ENCODE data around the gene RBBP7. TPM values are rescaled to one million over a fixed set of nuclear protein-coding genes. Genes with fewer than 3 reads are reported as not detected.
A peak's percentile ranks its signal among the peaks of the same experiment; 100 is the strongest.

RBBP7 gene
- total and polyA plus RNA-seq, 11 donors, result 88.7 to 124 (median 107) TPM

- 92 to 98% (median 96%) methylated on average over 5 of the region's 5 CpGs for WGBS, 4 donors
- intact Hi-C loops (cut with DNase I), result no loop called here
- no peak overlapping the region for H3K4me3 ChIP-seq
- peaks cover 0 to 8% (median 0%) of the 10 kb centered on the region in 9 donors for H3K27me3 ChIP-seq
- peaks cover 0 to 77% (median 62%) of the 10 kb centered on the region in 9 donors for H3K36me3 ChIP-seq
- peaks cover 0 to 10% (median 0%) of the 10 kb centered on the region in 12 donors for H3K4me1 ChIP-seq
- ATAC-seq (peak in 2 of 4 donors; percentile 59 to 82), DNase-seq (no peak)
- no peak overlapping the region for H3K27ac ChIP-seq
- no peaks in the 10 kb centered on the region for H3K9me3 ChIP-seq
- no peak for TF ChIP-seq POLR2A (IDR thresholded peaks at IDR 0.05)
- TF ChIP-seq, protein P1, sequence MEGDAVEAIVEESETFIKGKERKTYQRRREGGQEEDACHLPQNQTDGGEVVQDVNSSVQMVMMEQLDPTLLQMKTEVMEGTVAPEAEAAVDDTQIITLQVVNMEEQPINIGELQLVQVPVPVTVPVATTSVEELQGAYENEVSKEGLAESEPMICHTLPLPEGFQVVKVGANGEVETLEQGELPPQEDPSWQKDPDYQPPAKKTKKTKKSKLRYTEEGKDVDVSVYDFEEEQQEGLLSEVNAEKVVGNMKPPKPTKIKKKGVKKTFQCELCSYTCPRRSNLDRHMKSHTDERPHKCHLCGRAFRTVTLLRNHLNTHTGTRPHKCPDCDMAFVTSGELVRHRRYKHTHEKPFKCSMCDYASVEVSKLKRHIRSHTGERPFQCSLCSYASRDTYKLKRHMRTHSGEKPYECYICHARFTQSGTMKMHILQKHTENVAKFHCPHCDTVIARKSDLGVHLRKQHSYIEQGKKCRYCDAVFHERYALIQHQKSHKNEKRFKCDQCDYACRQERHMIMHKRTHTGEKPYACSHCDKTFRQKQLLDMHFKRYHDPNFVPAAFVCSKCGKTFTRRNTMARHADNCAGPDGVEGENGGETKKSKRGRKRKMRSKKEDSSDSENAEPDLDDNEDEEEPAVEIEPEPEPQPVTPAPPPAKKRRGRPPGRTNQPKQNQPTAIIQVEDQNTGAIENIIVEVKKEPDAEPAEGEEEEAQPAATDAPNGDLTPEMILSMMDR (IDR thresholded peaks at IDR 0.05), result no peak
Measured at GRCh38 chrX:16855363-16856075, 14.6 kb downstream of the RBBP7 start.

- DNase-seq (no peak), ATAC-seq (no peak)
- peaks cover 0 to 5% (median 0%) of the 10 kb centered on the region in 12 donors for H3K4me1 ChIP-seq
- WGBS, 4 donors, result 84 to 90% (median 86%) methylated on average over 3 of the region's 3 CpGs
- no peak overlapping the region for H3K4me3 ChIP-seq
- peaks cover 0 to 91% (median 71%) of the 10 kb centered on the region in 9 donors for H3K36me3 ChIP-seq
- intact Hi-C loops (cut with DNase I), result no loop called here
- peaks cover 0 to 15% (median 0%) of the 10 kb centered on the region in 9 donors for H3K27me3 ChIP-seq
- no peak for TF ChIP-seq POLR2A (IDR thresholded peaks at IDR 0.05)
- TF ChIP-seq, protein P1 (IDR thresholded peaks at IDR 0.05), result no peak
- no peaks in the 10 kb centered on the region for H3K9me3 ChIP-seq
- H3K27ac ChIP-seq, result no peak overlapping the region
Measured at GRCh38 chrX:16853537-16853936, 16.6 kb downstream of the RBBP7 start.

DNA sequence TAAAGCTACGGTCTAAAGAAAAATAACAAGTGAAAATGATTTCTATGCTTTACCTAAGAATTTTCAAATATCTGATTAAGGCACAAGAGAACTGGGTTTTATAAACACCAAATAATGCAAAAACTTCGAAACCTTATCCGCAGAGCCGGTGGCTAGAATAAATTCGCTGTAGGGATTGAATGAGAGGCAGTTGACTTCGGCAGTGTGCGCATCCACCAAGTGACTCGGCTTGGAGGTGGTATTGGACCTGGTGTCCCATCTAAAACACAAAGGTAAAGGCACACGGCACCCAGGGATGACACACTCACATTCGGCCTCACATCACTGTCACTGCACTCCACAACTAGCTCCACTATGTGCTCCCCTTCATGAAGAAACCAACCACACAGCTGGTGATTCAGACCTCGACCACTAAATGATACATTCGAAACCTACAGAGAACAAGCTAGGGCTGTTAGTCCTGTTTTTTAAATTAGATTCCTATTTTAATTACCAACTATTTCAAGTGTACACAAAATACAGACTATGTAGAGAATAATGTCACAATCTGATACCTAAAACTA is 17.5 kb downstream of the RBBP7 start:
- H3K27me3 ChIP-seq, result peaks cover 0 to 20% (median 0%) of the 10 kb centered on the region in 9 donors
- intact Hi-C loops (cut with DNase I), result no loop called here
- TF ChIP-seq POLR2A (IDR thresholded peaks at IDR 0.05), result no peak
- TF ChIP-seq, protein P1 (IDR thresholded peaks at IDR 0.05), result no peak
- no peak for DNase-seq
- no peaks in the 10 kb centered on the region for H3K9me3 ChIP-seq
- peaks cover 0 to 94% (median 72%) of the 10 kb centered on the region in 9 donors for H3K36me3 ChIP-seq
- 85 to 96% (median 95%) methylated on average over 12 of the region's 12 CpGs for WGBS, 4 donors
- no peak overlapping the region for H3K27ac ChIP-seq
- no peak for ATAC-seq
- no peak overlapping the region for H3K4me3 ChIP-seq
- no peaks in the 10 kb centered on the region for H3K4me1 ChIP-seq

DNA sequence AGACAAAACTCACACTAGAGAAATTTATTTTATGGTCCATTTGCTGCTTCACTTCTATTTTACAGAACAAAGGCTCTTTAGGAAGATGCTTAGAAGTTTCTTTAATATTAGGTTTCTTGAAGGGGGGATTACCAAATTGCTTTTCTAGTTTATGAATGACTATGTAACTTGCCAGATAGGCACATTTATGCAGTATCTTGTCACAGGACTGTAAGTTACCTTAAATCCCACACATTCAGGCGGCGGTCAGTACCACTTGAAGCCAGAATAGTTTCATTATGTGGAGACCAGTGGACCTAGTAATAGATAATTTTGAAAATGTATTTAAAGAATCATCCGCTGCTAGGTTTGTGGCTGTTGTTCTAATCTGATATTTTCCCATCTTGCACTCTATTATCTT is 18.3 kb downstream of the RBBP7 start:
- DNase-seq (no peak), ATAC-seq (no peak)
- Histone ChIP-seq H3K9me3 (no peaks in the 10 kb centered on the region), H3K4me3 (no peak overlapping the region), H3K27me3 (peaks cover 0 to 20% (median 0%) of the 10 kb centered on the region in 9 donors), H3K27ac (no peak overlapping the region), H3K36me3 (peaks cover 0 to 94% (median 66%) of the 10 kb centered on the region in 9 donors), H3K4me1 (no peaks in the 10 kb centered on the region)
- WGBS, 4 donors, result 82 to 92% (median 90%) methylated on average over 3 of the region's 3 CpGs
- TF ChIP-seq POLR2A (IDR thresholded peaks at IDR 0.05), result no peak
- TF ChIP-seq, protein P1 (IDR thresholded peaks at IDR 0.05), result no peak
- intact Hi-C loops (cut with DNase I), result no loop called here
